Activated CD4-positive, alpha-beta T cell treated with anti-CD3 and anti-CD28 coated beads, Interleukin-2, amount 50 U/mL, for 4 hours (primary cell): ENCODE measurements around the gene NUDT1.

ENCODE experiments used
- DNase-seq, 2 experiments: peaks; one replicate each; pipeline ENCODE4 v3.0.0-alpha.2; 2020

NUDT1 gene

DNA sequence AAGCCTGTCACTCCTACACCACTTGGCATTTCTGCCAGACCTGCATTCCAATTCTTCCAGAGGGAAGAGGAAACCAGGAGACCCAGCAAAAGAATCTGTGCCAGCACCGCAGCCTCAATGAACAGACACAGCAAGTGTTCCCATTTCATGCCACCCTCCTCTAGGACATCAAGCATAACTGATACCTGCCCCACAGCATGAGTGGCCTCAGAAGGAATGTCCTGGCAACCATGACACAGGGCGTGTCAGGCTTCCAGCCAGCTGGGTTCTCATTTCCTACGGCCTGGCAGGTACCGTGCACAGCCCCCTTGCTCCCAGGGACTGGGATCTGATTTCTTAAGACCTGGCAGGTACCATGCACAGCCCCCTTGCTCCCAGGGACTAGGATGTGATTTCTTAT, 17.1 kb upstream of the NUDT1 start:
- DNase-seq: no peak

DNA sequence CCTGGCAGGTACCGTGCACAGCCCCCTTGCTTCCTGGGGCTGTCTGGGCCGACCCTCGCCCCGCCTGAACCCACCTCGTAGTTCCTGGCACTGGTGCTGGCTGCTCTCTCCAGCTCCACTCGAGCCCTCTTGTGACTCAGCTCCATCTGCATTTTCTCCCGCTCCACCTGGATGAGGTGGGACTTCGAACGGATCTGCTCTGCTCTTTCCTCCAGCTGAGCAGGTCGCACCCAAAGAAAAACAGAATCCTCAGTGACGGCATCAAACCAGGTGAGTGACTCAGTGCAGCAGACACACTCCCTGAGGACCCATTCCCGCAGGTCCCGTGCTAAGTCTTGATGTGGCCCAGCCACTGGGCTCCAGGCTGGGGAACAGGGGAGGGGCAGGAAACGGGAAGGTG, 16.7 kb upstream of the NUDT1 start:
- no peak for DNase-seq

DNA sequence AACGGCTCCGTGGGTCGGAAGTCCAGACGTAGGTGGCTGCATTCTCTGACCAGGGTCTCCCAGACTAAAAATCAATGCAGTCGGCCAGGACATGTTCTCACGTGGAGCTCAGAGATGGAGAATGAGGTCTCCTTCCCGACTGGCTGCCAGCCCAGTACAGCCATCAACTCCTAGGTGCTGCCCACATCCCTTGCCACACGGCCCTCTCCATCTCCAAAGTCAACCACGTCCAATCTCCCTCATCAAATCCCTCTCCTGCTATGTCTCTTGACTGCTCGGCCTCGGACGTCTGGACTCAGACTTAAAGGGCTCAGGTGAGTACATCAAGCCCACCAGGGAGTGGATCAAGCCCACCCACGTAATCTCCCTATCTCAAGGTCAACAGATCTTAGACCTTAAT, 16.2 kb upstream of the NUDT1 start:
- no peak for DNase-seq

DNA sequence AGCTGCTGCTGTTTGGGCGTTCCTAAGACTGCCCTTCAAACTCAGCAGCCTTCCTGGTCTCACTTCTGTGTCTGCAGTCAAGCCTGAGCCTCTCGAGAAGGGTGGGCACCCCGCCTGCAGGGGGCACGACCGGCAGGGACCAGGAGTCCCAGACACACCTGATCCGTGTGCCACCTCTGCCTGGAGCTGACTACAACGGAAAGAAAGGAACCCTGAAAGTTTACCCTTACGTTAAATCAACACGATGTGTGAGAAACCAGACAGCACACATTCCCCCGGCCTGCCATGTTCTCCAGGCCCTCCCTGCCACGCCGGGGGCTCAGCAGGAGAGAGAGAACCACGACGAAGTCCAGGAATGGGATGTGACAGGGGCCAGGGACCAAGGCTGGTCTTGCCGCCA, 14.3 kb upstream of the NUDT1 start:
- no peak for DNase-seq

DNA sequence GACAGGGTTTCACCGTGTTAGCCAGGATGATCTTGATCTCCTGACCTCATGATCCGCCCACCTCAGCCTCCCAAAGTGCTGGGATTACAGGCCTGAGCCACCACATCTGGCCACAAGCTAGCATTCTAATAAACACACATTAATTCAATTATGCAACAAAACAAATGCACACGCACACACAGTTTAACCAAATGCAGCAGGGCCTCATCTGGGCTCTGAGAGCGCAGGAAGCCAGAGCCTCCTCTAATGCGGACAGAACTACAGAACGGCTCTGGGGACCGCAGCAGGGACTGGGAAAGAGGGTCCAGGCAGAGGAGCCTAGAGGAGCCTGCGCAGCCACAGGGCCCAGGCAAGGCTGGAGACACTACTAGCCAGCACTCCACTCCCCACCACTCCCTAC, 13.1 kb upstream of the NUDT1 start:
- no peak for DNase-seq

DNA sequence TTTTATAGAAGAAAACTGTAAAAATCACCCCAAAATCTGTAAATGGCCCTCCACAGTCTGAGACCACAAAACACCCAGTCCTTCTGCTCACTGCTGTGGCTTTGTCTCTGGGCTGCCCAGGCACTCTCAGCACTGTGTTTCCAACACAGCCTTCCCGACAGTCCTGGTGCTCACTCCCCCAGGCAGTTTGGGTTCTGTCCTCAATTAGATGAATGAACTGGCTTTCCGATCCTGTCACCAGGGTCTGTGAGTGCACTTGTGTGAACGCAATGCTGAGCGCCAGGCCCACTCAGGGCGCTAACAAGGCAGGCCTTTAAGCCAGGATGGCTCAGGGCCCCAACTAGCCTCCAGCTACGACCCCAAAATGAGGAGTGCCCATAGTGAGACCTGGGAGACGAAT, 12.6 kb upstream of the NUDT1 start:
- no peak for DNase-seq

DNA sequence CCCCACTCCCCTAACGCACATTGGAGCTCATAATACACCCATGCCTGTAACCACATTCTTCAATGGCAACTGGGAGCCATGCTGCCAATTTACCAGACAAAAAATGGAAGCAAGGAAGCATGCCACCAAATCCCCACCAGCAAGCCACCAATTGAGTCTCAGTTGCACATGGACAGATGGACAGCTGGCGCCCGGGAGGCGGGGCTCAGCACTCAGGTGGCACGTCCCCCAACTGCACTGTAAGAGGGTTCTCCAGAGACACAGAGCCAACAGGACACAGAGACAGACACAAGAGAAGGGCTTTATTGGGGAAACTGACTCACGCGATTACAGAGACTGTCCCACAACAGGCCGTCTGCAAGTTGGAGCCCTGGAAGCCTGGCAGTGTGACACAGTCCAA, 11.8 kb upstream of the NUDT1 start:
- DNase-seq: no peak

DNA sequence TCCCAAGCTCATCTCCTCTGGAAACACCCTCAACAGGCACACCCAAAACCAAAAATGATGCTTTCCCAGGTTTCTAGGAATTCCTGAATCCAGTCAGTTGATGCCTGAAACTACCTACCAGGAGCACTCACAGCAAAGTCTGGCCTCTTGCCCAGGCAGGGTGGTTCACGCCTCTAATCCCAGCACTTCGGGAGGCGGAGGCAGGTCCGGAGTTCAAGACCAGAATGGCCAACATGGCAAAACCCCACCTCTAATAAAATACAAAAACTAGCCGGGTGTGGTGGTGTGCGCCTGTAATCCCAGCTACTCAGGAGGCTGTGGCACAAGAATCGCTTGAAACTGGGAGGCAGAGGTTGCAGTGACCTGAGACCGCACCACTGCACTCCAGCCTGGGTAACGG, 11.1 kb upstream of the NUDT1 start:
- DNase-seq: no peak

DNA sequence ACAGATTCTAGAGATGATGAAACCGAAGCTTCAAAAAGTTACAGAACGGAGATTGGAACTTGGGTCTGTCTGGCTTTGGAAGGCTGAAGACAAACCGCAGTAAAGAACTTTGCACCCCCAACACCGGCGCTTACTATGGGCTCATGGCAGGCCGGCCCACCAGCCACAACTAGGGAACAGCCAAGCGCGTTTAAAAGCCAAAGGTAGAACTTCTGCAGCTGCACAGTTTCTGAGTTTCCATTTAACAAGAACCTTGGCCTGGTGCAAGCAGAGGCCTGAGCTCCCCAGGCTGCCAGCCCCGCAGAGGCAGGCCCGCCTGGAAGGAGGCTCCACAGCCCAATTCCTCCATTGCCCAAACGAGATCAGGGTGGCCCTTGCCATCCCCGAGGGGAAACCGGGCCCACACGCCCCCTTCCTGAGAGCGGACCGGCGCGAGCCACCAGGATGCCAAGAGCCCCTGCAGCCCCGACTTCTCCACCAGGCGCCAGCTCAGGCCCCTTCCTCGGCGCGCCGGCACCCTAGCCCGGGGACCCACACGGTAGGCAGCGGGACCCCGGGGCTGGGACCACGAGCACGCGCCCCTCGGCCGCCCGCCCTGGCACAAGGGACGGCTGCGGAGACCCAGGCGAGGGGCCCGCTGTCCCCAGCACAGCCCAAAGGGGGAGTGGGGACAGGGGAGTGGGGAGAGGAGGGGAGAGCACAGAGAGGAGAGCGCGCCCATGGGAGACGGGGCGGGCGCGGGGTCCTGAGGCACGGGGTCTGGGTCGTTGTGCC, 9.8 kb upstream of the NUDT1 start:
- DNase-seq: peak in 1 of 2 experiments; percentile 7

DNA sequence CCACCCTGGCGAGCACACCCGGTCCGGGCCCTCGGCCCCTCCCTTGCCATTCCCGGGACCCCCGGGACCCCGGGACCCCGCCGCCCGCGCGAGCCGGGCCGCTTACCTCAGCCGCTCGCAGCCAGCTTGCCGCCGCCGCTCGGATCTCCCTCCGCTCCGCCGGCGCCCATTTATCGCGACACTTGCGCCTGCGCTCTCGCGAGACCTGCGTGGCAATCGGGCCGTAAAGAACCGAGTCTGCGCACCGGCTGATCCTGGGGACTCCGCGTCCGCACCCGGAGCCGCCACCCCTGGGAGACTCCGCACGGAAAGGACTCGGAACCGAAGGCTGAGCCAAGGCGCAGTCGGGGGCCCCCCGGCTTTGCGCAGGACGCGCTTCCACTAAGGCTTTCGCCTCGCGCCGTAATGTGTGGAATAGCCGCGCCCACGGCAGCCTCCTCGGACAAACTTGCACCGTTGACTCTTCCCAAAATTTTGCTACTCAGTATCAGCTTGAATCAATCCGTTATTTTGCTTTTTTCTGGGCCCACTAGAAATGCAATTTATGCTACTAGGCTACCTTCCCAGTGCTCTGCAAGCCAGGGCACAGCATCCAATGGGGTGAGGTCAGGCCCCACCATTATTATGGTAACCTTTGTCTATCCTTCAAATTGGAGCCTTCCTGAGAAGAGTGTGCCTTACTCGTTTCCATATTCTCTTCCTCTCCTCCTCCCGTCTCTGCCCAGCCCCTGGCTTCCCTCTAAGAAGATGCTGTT, 9.1 kb upstream of the NUDT1 start, which contains the start of gene MAD1L1:
TSS of gene MAD1L1 (minus strand) at position 180 of the 755 bp plus-strand sequence. CDS start 2,812 bp downstream, outside the sequence.
- DNase-seq: peak; percentile 83 to 85

DNA sequence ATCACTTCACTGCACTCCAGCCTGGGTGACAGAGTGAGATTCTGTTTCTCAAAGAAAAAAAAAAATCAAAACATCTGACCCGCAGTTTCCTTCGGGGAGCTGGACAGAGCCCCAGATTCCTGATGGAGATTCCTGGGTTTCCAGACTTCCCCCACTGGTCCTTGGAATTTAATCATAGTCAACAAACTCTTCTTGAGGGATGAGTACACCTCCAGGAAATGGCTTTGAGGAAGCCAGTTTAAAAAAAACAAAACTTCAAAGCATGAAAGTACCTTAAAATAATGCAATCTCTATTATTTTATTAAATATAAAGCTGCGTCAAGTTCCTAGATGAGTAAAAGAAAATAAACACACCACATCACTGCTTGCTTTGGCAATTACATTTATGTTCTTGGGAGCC, 8.1 kb upstream of the NUDT1 start:
- no peak for DNase-seq

DNA sequence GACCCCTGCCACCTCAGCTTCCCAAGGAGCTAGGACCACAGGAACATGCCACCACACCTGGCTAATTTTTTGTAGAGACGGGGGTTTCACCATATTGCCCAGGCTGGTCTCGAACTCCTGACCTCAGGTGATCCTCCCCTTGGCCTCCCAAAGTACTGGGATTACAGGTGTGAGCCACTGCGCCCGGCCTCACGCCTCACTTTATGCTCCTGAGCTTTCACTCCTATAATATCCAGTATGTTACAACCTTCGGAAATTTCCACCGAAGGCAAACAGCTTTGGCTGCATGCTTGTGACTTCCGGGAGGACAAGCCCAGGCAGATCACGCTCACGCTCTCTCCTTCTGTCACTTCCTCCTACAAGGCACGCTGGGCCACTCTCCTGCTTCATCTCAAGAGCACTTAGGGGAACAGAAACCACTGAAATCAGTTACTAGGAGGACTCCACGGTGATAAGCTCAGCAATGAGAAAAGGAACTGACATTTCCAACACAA, 4.9 kb upstream of the NUDT1 start:
- no peak for DNase-seq

DNA sequence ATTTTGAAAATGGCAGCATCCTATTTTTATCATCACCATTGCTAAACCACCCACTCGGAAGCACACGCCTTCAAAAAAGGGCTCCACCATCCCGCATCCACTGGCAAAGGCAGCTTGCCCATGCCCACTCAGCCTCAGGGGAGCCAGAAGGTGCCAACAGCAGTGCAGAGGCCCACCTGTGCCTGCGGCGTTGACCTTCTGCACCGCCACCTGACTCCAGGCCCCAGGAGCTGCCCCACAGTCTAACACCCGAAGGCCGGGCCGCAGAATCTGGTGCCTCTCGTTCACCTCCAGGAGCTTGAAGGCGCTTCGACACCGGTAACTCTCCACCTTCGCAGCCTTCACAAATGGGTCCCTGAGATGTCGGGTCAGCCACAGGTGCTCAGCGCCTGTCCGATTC, 2.8 kb upstream of the NUDT1 start:
- no peak for DNase-seq

DNA sequence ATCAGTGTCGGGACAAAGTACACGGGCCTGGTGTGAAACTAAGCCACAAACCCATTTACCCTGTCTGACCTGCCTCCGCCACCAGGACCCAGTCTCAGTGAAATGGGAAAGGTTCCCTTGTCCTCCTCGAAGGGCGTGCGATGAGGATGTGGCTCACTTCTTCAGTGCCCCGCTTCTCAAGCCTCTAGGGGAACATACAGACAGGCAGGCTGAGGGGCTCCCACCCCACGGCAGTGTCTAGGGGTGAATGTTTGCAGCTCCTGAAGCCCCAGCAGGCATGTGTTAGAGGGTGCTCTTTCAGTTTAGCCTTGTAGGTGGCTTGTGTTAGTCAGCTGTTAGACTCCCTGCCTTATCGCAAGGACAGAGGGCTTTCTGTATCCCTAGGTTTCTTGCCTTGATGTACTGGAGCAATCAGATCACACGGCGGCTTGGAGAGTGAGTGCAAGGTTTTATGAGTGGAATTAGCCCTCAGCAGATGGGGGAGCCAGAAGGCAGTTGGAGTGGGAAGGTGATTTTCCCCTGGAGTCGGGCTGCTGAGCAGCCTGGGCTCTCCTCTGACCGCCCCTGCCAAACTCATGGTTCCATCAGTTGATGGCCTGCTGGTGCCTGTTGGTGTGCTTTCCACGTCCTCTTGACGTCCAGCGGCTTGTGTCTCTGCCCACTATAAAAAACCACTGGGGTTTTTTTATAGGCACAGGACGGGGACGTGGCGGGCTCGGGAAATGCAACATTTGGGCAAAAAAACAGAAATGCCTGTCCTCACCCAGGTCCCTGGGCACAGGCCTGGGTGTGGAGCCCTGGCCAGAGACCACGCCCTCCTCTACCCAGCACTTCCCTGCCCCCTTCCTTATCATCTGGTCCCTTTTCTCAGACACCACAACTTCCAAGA, 759 bp downstream of the NUDT1 start:
- no peak for DNase-seq

DNA sequence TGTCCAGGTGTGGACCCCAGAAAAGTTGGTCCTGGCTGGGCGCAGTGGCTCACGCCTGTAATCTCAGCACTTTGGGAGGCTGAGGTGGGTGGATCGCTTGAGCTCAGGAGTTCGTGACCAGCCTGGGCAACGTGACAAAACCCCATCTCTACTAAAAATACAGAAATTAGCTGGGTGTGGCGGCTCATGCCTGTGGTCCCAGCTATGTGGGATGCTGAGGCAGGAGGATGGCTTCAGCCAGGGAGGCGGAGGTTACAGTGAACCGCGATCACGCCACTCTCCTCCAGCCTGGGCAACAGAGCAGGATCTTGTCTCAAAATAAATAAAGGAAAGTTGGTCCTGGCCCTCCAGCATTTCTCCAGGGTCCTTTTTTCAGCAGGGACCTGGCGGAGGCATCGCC, 1.4 kb downstream of the NUDT1 start:
- no peak for DNase-seq

DNA sequence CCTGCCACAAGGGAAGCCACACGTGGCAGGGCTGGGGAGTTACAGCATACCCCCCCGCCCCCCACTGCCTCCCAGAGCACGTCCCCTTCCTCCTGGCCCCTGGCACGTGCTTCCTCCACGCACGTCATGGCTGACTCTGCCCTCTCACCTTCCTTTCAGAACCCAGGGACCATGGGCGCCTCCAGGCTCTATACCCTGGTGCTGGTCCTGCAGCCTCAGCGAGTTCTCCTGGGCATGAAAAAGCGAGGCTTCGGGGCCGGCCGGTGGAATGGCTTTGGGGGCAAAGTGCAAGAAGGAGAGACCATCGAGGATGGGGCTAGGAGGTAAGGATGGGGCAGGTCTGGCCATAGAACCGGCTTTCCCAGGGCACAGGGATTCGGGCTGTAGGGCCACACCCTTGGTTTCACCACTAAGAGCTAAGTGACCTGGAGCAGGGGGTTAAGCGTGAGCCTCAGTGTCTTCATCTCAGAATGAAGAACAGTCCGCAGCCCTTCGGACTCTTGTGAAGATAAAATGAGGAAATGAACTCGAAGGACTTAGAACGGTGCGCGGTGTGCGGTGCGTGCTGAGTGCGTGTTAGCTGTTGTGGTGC, 2.5 kb downstream of the NUDT1 start:
- DNase-seq: no peak

DNA sequence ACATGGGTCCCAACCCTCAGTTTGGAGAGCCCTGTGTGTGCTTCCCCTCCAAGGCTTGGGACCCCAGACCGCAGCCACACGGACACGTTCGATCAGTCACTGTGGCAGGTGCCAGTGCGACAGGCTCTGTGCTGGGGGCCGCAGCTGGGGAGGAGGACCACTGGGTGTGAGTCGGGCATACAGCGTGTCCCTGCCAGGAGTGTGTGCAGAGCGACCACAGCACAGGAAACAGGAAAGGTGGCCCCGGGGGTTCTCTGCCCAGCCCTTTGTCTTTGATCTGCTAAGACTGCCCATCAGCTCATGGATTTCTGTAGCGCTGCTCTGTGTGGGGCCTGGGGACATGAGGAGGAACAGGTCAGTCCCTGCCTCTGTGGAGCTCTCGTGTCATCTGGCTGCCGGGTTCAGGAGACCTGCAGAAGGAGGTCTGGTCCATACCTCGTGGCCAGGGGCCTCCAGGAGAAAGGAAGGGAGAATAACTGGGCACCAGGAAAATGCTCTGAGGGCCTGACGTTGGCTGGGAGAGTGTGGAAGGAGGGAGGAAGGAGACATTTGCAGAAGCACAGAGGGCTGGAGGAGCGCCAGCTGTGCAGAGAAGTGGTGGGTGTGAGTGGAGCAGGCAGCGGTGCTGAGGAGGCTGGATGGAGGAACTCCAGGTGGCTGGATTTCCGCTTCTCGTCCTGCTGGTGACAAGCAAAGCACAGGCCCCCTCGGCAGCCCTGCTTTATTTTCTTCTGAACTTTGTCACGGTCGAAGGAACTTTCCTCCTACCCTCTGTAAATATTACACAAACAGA, 4.1 kb downstream of the NUDT1 start:
- DNase-seq: no peak

DNA sequence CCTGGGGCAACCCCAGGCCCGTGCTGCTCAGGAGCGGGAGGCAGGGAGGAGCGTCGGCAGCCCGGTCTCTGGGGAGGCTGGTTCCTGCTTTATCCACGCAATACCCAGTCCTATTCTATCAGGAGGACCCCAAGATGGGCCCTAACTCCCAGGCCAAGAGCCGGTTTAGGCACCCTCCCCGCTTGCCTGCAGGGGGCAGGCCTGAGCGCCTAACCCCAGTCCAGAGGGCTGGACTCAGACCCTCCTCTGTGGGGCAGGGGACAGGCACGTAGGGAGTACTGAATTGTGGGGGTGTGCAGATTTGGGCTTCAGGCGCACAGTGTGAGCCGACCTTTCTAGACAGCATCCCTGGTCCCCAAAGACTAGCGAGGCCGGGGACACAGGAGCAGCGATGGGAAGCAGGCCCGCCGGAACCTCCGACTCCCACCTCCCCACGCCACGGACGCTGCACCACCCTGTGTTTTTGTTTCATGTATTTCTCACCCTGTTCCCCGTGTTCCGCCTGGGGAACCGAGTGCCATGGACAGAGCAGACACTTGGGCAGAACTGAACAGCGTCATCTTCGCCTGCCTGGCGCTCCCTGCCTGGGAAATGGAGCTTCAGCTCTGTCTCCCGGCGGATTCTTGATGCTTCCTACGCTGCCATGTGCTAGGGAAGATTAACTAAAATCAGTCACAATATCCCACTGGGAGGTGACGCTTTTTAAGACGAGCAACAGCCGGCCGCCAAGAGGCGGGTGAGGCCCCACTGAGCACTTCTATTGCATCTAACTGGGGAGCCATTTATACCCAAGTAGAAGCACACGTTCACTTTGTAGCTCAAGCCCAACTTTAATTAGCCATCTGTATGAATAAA, 5.3 kb downstream of the NUDT1 start:
- no peak for DNase-seq

DNA sequence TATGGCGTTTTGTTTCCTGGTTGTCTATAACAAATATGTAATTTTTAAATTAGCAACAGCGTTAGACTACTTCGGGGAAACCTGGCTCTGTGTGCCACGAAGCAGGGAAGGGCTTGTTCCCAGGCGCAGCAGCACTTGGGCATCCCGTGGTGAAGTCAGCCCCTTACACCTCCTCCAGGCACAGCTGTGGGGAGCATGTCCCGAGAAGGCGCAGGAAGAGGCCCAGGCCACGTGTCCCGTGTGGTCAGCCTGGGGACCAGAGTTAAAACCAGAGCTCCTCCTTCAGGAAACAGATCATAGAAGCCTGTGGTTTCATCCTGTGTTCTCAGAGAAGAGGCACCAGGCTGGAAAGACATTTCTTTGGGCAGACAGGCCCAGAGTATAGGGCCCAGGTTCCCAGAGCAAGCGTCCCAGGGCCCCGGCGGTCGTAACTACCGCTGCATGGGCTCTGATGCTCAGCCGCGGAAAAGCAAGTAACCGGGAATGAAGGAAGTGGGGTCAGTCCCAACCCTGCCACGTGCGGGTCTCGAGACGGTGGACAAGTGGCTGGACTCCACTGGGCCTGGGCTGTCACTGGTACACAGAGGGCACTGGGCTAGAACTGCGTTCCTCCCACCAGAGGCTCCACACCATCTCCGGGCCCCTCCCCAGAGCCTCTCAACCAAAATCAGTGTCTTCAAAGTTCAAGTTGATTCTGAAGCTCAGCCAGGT, 7.1 kb downstream of the NUDT1 start:
- no peak for DNase-seq

DNA sequence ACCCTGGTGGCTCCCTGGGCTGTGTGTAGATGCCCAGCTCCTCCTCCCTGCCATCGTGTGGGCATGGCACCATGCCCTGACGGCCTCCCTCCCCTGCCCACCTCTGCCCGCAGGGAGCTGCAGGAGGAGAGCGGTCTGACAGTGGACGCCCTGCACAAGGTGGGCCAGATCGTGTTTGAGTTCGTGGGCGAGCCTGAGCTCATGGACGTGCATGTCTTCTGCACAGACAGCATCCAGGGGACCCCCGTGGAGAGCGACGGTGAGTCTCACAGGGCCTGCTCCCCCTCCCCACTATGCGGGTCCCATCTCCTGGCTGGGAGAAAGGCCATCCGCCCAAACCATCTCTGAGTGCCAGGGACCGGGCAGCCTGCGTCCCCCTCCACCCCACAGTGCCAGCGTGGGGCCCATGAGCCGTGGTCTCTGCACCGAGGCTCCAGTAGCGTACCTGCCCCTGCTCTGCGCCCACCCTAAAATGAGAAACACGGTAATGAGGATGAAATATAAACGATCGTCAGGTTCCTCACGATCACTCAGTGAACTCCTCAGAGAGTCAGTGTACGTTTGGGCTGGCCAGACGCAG, 7.8 kb downstream of the NUDT1 start:
- no peak for DNase-seq
